ENCODE results near the gene SERPINA9.

The SERPINA9 gene

DNA sequence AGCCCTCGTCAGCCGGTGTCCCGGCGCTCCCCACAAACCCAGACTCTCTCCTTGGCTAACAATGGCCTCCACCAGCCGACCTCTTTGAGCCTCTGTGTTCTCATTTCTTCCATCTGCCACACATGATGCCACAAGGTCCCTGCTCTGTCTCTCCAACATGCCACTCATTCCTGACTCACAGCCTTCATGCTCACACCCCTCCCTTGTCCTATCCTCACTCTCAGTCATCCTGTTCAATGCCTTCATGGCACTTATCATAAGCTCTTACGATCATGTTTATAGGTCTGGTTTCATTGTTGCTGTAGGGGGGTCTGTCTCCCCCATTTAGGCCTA lies 13.8 kb downstream of the SERPINA9 start:
- DNase-seq (ENCODE audit: low read depth in 2 of 2): no peak

GRCh38 chr14:94461526-94462218 lies 14.3 kb downstream of the SERPINA9 start:
- no peak for DNase-seq (ENCODE audit: low read depth in 2 of 2)

GRCh38 chr14:94460631-94461416 lies 15.2 kb downstream of the SERPINA9 start:
- DNase-seq (ENCODE audit: low read depth in 2 of 2): no peak

GRCh38 chr14:94458558-94459205 lies 17.3 kb downstream of the SERPINA9 start:
- DNase-seq (ENCODE audit: low read depth in 2 of 2): no peak

GRCh38 chr14:94458096-94458495 lies 17.9 kb downstream of the SERPINA9 start:
- DNase-seq (ENCODE audit: low read depth in 2 of 2): no peak

DNA sequence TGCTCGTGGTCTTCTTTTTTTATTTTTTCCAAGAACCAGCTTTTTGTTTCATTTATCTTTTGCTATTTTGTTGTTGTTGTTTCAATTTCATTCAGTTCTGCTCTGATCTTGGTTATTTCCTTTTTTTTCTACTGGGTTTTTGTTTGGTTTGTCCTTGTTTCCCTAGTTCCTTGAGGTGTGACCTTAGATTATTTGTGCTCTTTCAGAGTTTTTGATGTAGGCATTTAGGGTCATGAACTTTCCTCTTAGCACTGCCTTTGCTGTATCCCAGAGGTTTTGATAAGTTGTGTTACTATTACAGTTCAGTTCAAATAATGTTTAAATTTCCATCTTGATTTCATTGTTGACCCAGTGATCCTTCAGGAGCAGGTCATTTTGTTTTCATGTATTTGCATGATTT lies 20.1 kb downstream of the SERPINA9 start:
- no peak for DNase-seq (ENCODE audit: low read depth in 2 of 2)

- no peak for DNase-seq (ENCODE audit: low read depth in 2 of 2)
Measured at GRCh38 chr14:94451826-94452225, 24.2 kb downstream of the SERPINA9 start.

GRCh38 chr14:94451091-94451771 lies 24.8 kb downstream of the SERPINA9 start:
- DNase-seq (ENCODE audit: low read depth in 2 of 2): no peak

GRCh38 chr14:94450722-94451090 lies 25.3 kb downstream of the SERPINA9 start:
- no peak for DNase-seq (ENCODE audit: low read depth in 2 of 2)

- no peak for DNase-seq (ENCODE audit: low read depth in 2 of 2)
Measured at GRCh38 chr14:94449930-94450329, 26.1 kb downstream of the SERPINA9 start.

DNA sequence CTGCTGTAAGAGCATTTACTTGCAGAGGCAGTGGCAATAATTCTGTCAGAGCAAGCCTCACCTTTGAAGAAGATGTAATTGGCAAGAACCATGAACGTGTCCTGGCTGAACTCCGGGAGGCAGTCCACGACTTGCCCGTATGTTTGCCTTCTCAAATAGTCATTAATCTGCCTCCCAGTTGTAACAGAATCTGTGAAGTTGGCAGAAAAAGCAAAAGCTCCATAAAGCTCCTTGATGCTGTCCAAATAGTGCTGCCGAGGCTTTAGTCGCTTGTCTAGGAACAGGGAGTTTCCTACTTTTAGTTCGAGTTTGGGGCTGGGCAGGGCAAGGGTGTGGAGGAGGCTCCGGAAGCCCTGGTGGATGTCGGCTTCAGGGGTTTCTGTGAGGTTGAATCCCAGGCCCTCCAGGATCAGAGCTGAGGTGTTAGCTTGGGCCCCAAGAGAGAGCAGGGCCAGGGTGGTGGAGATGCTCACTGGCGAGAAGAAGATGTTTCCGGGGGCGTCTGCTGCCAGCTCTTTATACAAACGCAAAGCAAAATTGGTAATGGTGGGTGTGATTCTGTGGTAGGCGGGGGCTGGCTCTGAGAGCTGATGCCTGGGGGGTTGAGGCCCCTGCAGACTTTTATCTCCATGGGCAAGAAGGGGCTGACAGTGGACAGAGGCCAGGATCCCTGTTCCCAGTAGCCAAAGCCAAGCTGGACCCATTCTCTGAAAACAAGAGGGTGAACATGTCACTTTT lies 27.8 kb downstream of the SERPINA9 start:
- DNase-seq (ENCODE audit: low read depth in 2 of 2): no peak

GRCh38 chr14:94447206-94447605 lies 28.8 kb downstream of the SERPINA9 start:
- no peak for DNase-seq (ENCODE audit: low read depth in 2 of 2)

GRCh38 chr14:94446126-94446525 lies 29.9 kb downstream of the SERPINA9 start:
- DNase-seq (ENCODE audit: low read depth in 2 of 2): no peak

- no peak for DNase-seq (ENCODE audit: low read depth in 2 of 2)
Measured at GRCh38 chr14:94445003-94445402, 31.0 kb downstream of the SERPINA9 start.

DNA sequence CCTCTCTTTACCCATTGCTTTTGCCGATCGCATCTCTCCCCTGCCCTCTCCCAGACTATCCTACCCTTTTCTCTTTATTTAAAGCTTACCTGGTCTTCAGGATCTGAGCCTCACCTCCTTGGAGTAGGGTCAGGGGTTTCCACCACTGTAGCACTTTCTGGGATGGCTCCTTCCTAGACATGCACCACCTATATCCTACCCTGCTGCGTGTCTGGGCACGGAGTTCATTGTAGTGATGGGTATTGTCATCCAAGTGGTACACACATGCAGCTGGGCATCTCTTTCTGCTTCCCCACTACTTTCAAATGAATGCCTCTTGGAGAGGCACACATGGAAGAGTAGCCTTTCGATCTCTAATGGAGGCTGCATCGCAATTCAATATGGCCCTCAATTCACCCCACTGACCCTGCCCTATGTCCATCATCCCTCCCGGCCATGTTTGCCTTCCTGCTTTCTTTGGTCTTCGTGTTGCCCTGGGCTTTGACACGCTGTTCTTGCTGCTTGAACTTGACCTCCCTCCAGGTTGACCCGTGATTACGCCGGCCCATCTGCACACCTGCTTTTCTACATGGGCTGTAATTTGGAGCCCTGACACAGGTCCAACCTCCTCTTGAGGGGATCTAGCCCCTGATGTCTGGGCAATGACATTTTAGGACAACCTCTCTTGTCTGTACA lies 34.3 kb downstream of the SERPINA9 start:
- DNase-seq (ENCODE audit: low read depth in 2 of 2): no peak

DNA sequence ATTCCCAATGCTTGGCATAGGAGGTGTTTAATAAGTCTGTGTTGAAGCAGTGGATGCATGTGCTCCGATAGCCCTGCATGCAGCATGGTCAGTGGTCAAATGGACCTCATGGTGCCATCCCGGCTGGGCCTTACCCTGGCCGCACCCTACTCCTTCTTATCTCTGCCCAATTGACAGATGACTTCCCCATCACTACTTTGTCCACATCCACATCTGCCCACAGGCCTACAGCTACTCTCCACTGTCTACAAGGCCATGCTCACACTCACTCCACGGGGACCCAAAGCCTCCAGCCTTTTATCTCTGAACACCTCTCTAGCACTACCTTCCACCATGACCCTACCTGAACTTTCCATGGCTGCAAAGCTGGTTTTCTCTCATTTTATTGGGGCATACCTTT lies 34.9 kb downstream of the SERPINA9 start:
- DNase-seq (ENCODE audit: low read depth in 2 of 2): no peak

- no peak for DNase-seq (ENCODE audit: low read depth in 2 of 2)
Measured at GRCh38 chr14:94439453-94440057, 36.4 kb downstream of the SERPINA9 start.

DNA sequence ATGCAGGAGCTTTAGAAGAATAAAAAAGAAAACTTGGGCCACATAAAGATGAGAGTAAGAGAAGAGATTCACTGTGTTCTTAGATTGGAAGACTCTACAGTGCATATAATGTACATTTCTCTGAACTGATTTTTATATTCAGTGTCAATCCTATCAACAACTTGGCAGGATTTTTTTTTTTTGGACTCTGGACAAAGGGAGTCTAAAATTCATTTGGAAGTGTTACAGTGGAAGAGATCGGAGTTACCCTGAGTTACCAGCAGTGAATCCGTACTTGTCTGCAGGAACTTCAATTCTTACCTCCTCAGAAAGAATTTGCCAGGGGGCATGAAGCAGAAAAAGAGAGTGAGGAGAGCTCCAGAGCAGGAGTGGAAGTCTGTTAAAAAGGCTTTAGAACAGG lies 47.4 kb downstream of the SERPINA9 start:
- DNase-seq (ENCODE audit: low read depth in 2 of 2): no peak

DNA sequence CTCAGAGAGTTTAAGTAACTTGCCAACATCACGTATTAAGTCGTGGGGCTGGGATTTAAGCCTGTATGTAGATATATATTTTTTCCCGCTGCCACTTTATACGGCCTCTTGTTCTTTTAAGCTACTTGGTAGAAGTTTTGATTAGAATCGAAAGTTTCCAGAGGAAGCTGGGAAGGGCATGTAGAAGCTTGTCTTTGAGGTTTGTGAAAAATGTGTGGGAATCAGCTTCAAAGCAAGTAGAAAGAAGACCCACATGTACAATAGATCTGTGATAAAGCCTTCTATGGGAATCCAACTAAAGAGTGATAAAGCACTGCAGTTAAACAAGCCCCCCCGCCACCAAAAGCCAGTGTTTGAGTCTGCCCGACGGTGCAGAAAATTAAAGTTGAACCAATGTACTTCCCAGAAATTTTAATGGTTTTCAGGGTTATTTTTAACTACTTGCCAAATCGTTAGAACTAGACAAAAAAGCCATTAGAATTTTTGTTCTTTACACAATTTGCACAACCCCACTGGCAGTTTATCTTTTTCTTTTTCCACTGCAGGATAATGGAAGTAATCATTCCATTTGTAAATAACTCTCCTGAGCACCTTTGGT lies 48.9 kb downstream of the SERPINA9 start:
- DNase-seq (ENCODE audit: low read depth in 2 of 2): no peak

DNA sequence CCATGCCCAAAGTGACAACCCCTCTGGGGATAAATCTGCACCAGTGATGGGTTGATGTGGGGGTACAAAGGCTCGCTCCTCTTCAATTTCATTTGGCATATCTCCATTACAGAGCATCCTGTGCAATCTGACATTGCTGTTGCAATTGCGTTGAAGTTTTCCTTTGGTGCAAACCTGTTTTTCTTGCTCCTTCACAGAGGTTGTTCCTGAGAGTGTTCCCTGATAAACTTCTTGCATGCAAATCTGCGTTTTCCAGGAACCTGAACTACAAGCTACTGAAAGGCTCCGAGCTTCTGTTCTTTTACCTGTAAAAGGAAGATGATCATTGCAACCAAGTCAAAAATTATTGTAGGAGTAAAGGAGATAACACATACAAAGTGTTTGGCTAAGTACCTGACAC lies 49.5 kb downstream of the SERPINA9 start:
- DNase-seq (ENCODE audit: low read depth in 2 of 2): no peak
